Measurements from ENCODE around the gene TNFAIP8L2.

Gene TNFAIP8L2

GRCh38 chr1:151134991-151135390 lies 21.5 kb upstream of the TNFAIP8L2 start (continued):
- TF ChIP-seq TSHZ2 (CRISPR knock-in tag; IDR thresholded peaks at IDR 0.05) (no peak), CREB5 (CRISPR knock-in tag; IDR thresholded peaks at IDR 0.05; ENCODE audit: low read depth) (no peak)

GRCh38 chr1:151135433-151136385 lies 20.7 kb upstream of the TNFAIP8L2 start:
- ATAC-seq, result no peak

GRCh38 chr1:151137789-151138188 lies 18.7 kb upstream of the TNFAIP8L2 start:
- TF ChIP-seq PATZ1 (CRISPR knock-in tag; IDR thresholded peaks at IDR 0.05; ENCODE audit: borderline replicate concordance), result no peak
- no peak for TF ChIP-seq POU6F1 (CRISPR knock-in tag; IDR thresholded peaks at IDR 0.05; ENCODE audit: borderline replicate concordance, low read depth)
- no peak for ATAC-seq

More at GRCh38 chr1:151135433-151136385, 20.7 kb upstream of the TNFAIP8L2 start:
- TF ChIP-seq ZNF8 (CRISPR knock-in tag; IDR thresholded peaks at IDR 0.05) (no peak), TOX (CRISPR knock-in tag; IDR thresholded peaks at IDR 0.05; ENCODE audit: borderline replicate concordance) (no peak), ZFP30 (CRISPR knock-in tag; IDR thresholded peaks at IDR 0.05) (no peak), ZNF70 (CRISPR knock-in tag; IDR thresholded peaks at IDR 0.05) (no peak), CREB5 (CRISPR knock-in tag; IDR thresholded peaks at IDR 0.05; ENCODE audit: low read depth) (no peak), ZFP3 (CRISPR knock-in tag; IDR thresholded peaks at IDR 0.05) (no peak), TCF4 (CRISPR knock-in tag; IDR thresholded peaks at IDR 0.05; ENCODE audit: borderline replicate concordance) (no peak), RARB (CRISPR knock-in tag; IDR thresholded peaks at IDR 0.05) (no peak), POU6F1 (CRISPR knock-in tag; IDR thresholded peaks at IDR 0.05; ENCODE audit: borderline replicate concordance, low read depth) (no peak), SNAI2 (CRISPR knock-in tag; IDR thresholded peaks at IDR 0.05) (no peak), OSR1 (CRISPR knock-in tag; IDR thresholded peaks at IDR 0.05) (no peak)

GRCh38 chr1:151142411-151143056 lies 13.9 kb upstream of the TNFAIP8L2 start:
- no peak for ATAC-seq
- TF ChIP-seq CREB5 (CRISPR knock-in tag; IDR thresholded peaks at IDR 0.05; ENCODE audit: low read depth) (no peak), ZNF70 (CRISPR knock-in tag; IDR thresholded peaks at IDR 0.05) (no peak), BACH2 (CRISPR knock-in tag; IDR thresholded peaks at IDR 0.05; ENCODE audit: borderline replicate concordance) (no peak)

All from SK-N-SH treated with all-trans-retinoic acid at 6 μM for 48 hours (cell line).